Loucy (cell line): Measurements from ENCODE around the gene TSPAN9.

Experiments used
- H2AFZ ChIP-seq: fragments of 200-600 bp; sonication (generic); 2 replicates; pipeline ENCODE4 v1.6.0; 2016; ENCODE audit warnings: antibody characterized with exemption, mild to moderate bottlenecking, low read length, moderate library complexity
- H3F3A ChIP-seq: fragments of 200-600 bp; 2 replicates; pipeline ENCODE4 v1.6.0; 2016; ENCODE audit warnings: antibody characterized with exemption, low read depth, mild to moderate bottlenecking
- H3K27me3 ChIP-seq: fragments of 200-600 bp; sonication (generic); 2 replicates; pipeline ENCODE4 v1.6.1; 2014; ENCODE audit warnings: low read length, mild to moderate bottlenecking; ENCODE audit not compliant: insufficient read depth, poor library complexity, severe bottlenecking
- H3K36me3 ChIP-seq: fragments of 200-600 bp; sonication (generic); 2 replicates; pipeline ENCODE4 v1.6.1; 2016; ENCODE audit warnings: low read length; ENCODE audit not compliant: insufficient read depth
- H3K4me1 ChIP-seq: fragments of 200-600 bp; sonication (generic); 2 replicates; pipeline ENCODE4 v1.5.1; 2014; ENCODE audit warnings: low read length, mild to moderate bottlenecking; ENCODE audit not compliant: insufficient read depth, poor library complexity, severe bottlenecking
- H3K4me2 ChIP-seq: fragments of 200-600 bp; sonication (generic); 2 replicates; pipeline ENCODE4 v1.6.0; 2014; ENCODE audit warnings: antibody characterized with exemption, low read length, low read depth, mild to moderate bottlenecking; ENCODE audit not compliant: poor library complexity, severe bottlenecking
- H3K4me3 ChIP-seq: fragments of 200-600 bp; sonication (generic); 2 replicates; pipeline ENCODE4 v1.5.1; 2014; ENCODE audit warnings: low read length, mild to moderate bottlenecking, mixed read lengths; ENCODE audit not compliant: poor library complexity, severe bottlenecking
- H3K79me2 ChIP-seq: fragments of 200-600 bp; sonication (generic); 2 replicates; pipeline ENCODE4 v1.6.1; 2014; ENCODE audit warnings: low read length; ENCODE audit not compliant: insufficient read depth
- H3K9ac ChIP-seq: fragments of 200-600 bp; sonication (generic); 2 replicates; pipeline ENCODE4 v1.6.0; 2014; ENCODE audit warnings: mild to moderate bottlenecking, low read depth, low read length, moderate library complexity; ENCODE audit not compliant: poor library complexity, severe bottlenecking
- H3K9me2 ChIP-seq: fragments of 200-600 bp; sonication (generic); replicated peaks from 2 replicates; pipeline ENCODE4 v1.6.1; 2016; ENCODE audit warnings: low read depth, low read length, mixed read lengths
- H3K9me3 ChIP-seq: fragments of 200-600 bp; sonication (generic); 2 replicates; pipeline ENCODE4 v1.6.1; 2014; ENCODE audit warnings: mild to moderate bottlenecking, antibody characterized with exemption, low read length, low read depth; ENCODE audit not compliant: insufficient read depth
- H4K20me1 ChIP-seq: fragments of 200-600 bp; sonication (generic); 2 replicates; pipeline ENCODE4 v1.6.0; 2014; ENCODE audit warnings: antibody characterized with exemption, low read length, mild to moderate bottlenecking; ENCODE audit not compliant: insufficient read depth, poor library complexity, severe bottlenecking
- CTCF ChIP-seq: fragments of 200-600 bp; sonication (generic); conservative IDR thresholded peaks from 2 replicates; pipeline ENCODE4 v1.5.1; 2014; ENCODE audit warnings: mild to moderate bottlenecking, antibody characterized with exemption, low read length
- EZH2phosphoT487 ChIP-seq: fragments of 200-600 bp; IDR thresholded peaks from 2 replicates; pipeline ENCODE4 v1.6.1; 2018; ENCODE audit warnings: antibody characterized with exemption, mild to moderate bottlenecking, moderate library complexity, borderline replicate concordance

TSPAN9 gene

GRCh38 chr12:3091382-3092241 is 14.4 kb downstream of the TSPAN9 start:
- H3K27me3 ChIP-seq: no peaks in the 10 kb centered on the region
- no peak overlapping the region for H3K9ac ChIP-seq
- H2AFZ ChIP-seq: no peak overlapping the region
- no peaks in the 10 kb centered on the region for H4K20me1 ChIP-seq
- H3K36me3 ChIP-seq: no peaks in the 10 kb centered on the region
- no peaks in the 10 kb centered on the region for H3K9me2 ChIP-seq
- H3K4me2 ChIP-seq: no peak overlapping the region
- H3K4me3 ChIP-seq: no peak overlapping the region
- TF ChIP-seq CTCF (no peak), EZH2phosphoT487 (no peak)
- no peaks in the 10 kb centered on the region for H3K4me1 ChIP-seq
- no peaks in the 10 kb centered on the region for H3K79me2 ChIP-seq
- H3K9me3 ChIP-seq: no peaks in the 10 kb centered on the region
- no peaks in the 10 kb centered on the region for H3F3A ChIP-seq

- no peaks in the 10 kb centered on the region for H3F3A ChIP-seq
- TF ChIP-seq EZH2phosphoT487: no peak
- no peaks in the 10 kb centered on the region for H3K36me3 ChIP-seq
- H3K79me2 ChIP-seq: no peaks in the 10 kb centered on the region
- no peaks in the 10 kb centered on the region for H3K9me2 ChIP-seq
- no peak overlapping the region for H3K4me3 ChIP-seq
- no peaks in the 10 kb centered on the region for H3K9me3 ChIP-seq
- no peak overlapping the region for H3K9ac ChIP-seq
- H3K27me3 ChIP-seq: no peaks in the 10 kb centered on the region
- H3K4me2 ChIP-seq: no peak overlapping the region
- no peak overlapping the region for H2AFZ ChIP-seq
- H4K20me1 ChIP-seq: no peaks in the 10 kb centered on the region
- H3K4me1 ChIP-seq: no peaks in the 10 kb centered on the region
These were observed 15.6 kb downstream of the TSPAN9 start for GRCh38 chr12:3092764-3093163.

- Histone ChIP-seq H3K4me2 (no peak overlapping the region), H3K9me3 (no peaks in the 10 kb centered on the region; the same call in 1 of the 2 replicates), H3F3A (no peaks in the 10 kb centered on the region), H4K20me1 (no peaks in the 10 kb centered on the region), H3K4me1 (no peaks in the 10 kb centered on the region), H3K9ac (no peak overlapping the region), H3K4me3 (no peak overlapping the region), H3K27me3 (no peaks in the 10 kb centered on the region), H3K9me2 (no peaks in the 10 kb centered on the region), H2AFZ (no peak overlapping the region), H3K79me2 (no peaks in the 10 kb centered on the region), H3K36me3 (no peaks in the 10 kb centered on the region)
- TF ChIP-seq EZH2phosphoT487: no peak
- TF ChIP-seq CTCF: no peak
These were observed 20.1 kb downstream of the TSPAN9 start for GRCh38 chr12:3097186-3097804.
